Activated CD4-positive, alpha-beta memory T cell treated with anti-CD3 and anti-CD28 coated beads, Interleukin-2, amount 10 ng/mL, durations not matched to agents 7 days and 5 days (primary cell): ENCODE data around the gene ISOC2. TPM values are rescaled to one million over a fixed set of nuclear protein-coding genes. Genes with fewer than 3 reads are reported as not detected.
"Not testable (repeated sequence)": the region's sequence is repeated elsewhere in the genome, so short reads cannot be mapped to it uniquely, and the experiment has no call there.

Experiments used
- CTCF ChIA-PET: fragments of 350-600 bp; sonication (Branson Sonifier 250); formaldehyde crosslinking; loops from one replicate; lab custom pipeline; 2021; ENCODE audit warnings: antibody characterized with exemption, inconsistent platforms; lab: Charles Lee
- POLR2A ChIA-PET: fragments of 350-600 bp; sonication (Branson Sonifier 250); formaldehyde crosslinking; loops from one replicate; lab custom pipeline; 2021; ENCODE audit warnings: antibody characterized with exemption; lab: Charles Lee
- DNase-seq: peaks from one replicate; pipeline ENCODE4 v3.0.0-alpha.2; 2020
- H3K27ac Mint-ChIP-seq: one replicate; pipeline ENCODE4 v1.8.0; 2021; ENCODE audit warnings: mild to moderate bottlenecking, mixed read lengths
- H3K27me3 Mint-ChIP-seq: one replicate; pipeline ENCODE4 v1.8.0; 2021; ENCODE audit warnings: mixed read lengths
- H3K36me3 Mint-ChIP-seq: one replicate; pipeline ENCODE4 v1.8.0; 2021; ENCODE audit warnings: low read depth, mixed read lengths
- H3K4me1 Mint-ChIP-seq: one replicate; pipeline ENCODE4 v1.8.0; 2021; ENCODE audit warnings: mixed read lengths
- H3K4me3 Mint-ChIP-seq: one replicate; pipeline ENCODE4 v1.8.0; 2021; ENCODE audit warnings: mild to moderate bottlenecking, mixed read lengths
- H3K9me3 Mint-ChIP-seq: one replicate; pipeline ENCODE4 v1.8.0; 2021; ENCODE audit warnings: mixed read lengths
- total RNA-seq, 2 experiments: library from RNA; stranded (reverse); gene quantifications; one replicate each; pipeline ENCODE4 v1.2.3, GENCODE V29; 2021

The ISOC2 gene
- total RNA-seq, 2 experiments from 2014 or later = 14.5 to 16.7 TPM

DNA sequence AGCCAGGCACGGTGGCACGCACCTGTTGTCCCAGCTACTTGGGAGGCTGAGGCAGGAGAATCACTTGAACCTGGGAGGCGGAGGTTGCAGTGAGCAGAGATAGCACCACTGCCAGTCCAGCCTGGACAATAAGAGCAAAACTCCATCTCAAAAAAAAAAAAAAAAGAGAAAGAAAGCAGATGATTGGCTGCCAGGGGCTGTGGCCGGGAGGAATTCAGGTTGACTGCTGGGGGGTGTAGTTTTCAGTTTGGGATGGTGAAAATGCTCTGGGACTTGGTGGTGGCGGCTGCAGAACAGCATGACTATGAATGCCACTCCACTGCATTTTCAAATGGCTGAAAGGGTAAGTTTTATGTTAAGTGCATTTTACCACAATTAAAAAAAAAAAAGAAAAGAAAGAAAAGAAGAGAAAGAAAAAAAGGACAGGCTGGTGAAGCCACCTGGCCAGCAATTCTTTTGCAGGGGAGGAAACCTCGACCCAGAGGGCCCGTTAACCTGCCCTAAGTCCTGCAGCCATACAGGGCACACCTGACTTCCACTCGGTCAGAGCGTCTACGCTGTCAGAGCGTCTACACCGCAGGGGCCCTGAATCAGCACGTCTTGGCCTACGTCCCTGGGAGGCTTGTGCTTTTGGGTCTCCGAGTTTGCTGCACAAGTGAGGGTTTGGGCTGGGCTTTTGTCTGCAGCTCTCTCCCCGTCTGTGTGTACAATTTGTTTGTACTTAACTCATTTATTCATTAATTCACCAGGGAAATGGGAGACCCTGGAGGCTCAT lies 3.6 kb downstream of the ISOC2 start:
- Mint-ChIP-seq H3K4me1 (peaks cover 24% of the 10 kb centered on the region), H3K9me3 (no peaks in the 10 kb centered on the region), H3K27ac (no peak overlapping the region), H3K4me3 (no peak overlapping the region), H3K27me3 (peaks cover 3% of the 10 kb centered on the region), H3K36me3 (peaks cover 3% of the 10 kb centered on the region)
- ChIA-PET CTCF (interaction anchor here (1.6 to 2.3 kb wide), 2 partner anchors 10 to 46 kb away, joined by 6 to 10 read pairs; no protein-coding TSS in a partner anchor), POLR2A (interaction anchor here (1.1 kb wide), 1 partner anchor 168 kb away, joined by 3 read pairs; no protein-coding TSS in a partner anchor)
- DNase-seq = no peak

DNA sequence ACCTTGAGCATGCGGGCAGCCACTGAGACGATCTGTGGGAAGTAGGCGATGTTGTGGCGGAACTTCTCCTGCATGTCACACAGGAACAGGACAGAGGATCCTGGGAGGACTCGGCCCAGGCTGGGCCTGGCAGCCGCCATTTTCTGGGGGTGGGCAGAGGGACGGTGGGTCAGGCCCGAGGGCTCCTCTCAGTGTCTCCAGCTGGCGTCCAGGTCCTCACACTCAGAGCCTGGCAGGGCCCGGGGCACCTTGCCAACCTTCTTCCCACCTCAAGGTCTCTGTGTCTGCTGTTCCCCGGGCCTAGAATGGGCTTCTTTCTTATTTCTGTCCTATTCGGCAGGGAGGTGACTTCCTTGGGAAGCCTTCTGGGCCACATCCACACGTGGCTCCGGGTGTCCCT lies 5.1 kb downstream of the ISOC2 start:
- peaks cover 9% of the 10 kb centered on the region for H3K27me3 Mint-ChIP-seq
- no peak for DNase-seq
- peaks cover 18% of the 10 kb centered on the region for H3K4me1 Mint-ChIP-seq
- no peak overlapping the region for H3K27ac Mint-ChIP-seq
- POLR2A ChIA-PET = no interaction called here
- no peak overlapping the region for H3K4me3 Mint-ChIP-seq
- CTCF ChIA-PET = no interaction called here
- H3K36me3 Mint-ChIP-seq = peaks cover 3% of the 10 kb centered on the region
- no peaks in the 10 kb centered on the region for H3K9me3 Mint-ChIP-seq

- H3K9me3 Mint-ChIP-seq = no peaks in the 10 kb centered on the region
- ChIA-PET POLR2A (no interaction called here), CTCF (no interaction called here)
- peaks cover 3% of the 10 kb centered on the region for H3K36me3 Mint-ChIP-seq
- H3K27ac Mint-ChIP-seq = no peak overlapping the region
- DNase-seq = no peak
- H3K4me1 Mint-ChIP-seq = peaks cover 12% of the 10 kb centered on the region
- H3K27me3 Mint-ChIP-seq = peaks cover 12% of the 10 kb centered on the region
- no peak overlapping the region for H3K4me3 Mint-ChIP-seq
Observed at GRCh38 chr19:55455576-55456235, 5.7 kb downstream of the ISOC2 start.

DNA sequence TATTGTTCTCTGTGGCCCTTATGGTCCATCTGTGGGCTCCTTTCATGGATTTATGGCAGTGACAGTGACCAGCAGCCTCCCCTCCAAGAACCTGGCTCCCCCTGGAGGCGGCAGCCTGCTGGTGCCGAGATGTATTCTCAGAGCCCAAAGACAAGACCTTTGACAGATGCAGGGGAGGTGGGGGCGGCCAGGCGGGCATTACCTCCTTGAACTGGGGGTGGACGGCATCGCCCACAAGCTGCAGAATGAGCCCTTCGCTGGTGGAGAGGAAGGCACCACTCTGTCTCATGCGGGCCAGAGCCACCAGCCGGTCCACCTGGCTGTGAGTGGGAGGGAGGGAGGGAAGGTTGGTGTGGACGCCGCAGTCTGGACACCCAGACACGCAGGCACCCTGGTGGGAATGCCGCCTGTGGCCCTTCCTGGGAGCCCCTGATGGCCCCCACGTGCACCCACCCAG lies 6.6 kb downstream of the ISOC2 start:
- Mint-ChIP-seq H3K4me3 (no peak overlapping the region), H3K9me3 (no peaks in the 10 kb centered on the region), H3K27me3 (peaks cover 17% of the 10 kb centered on the region), H3K36me3 (peaks cover 3% of the 10 kb centered on the region), H3K27ac (no peak overlapping the region), H3K4me1 (peaks cover 4% of the 10 kb centered on the region)
- POLR2A ChIA-PET = no interaction called here
- peak; percentile 62 for DNase-seq
- CTCF ChIA-PET = interaction anchor here (0.6 kb wide), 1 partner anchor 128 kb away, joined by 3 read pairs; no protein-coding TSS in a partner anchor

GRCh38 chr19:55453511-55454260 lies 7.8 kb downstream of the ISOC2 start:
- H3K27ac Mint-ChIP-seq = no peak overlapping the region
- H3K27me3 Mint-ChIP-seq = peaks cover 18% of the 10 kb centered on the region
- peaks cover 3% of the 10 kb centered on the region for H3K36me3 Mint-ChIP-seq
- ChIA-PET POLR2A (interaction anchor here (1.1 to 1.4 kb wide), 2 partner anchors 46 to 67 kb away, joined by 3 read pairs; partner anchors contain the start of gene UBE2S), CTCF (interaction anchor here (0.9 to 2.5 kb wide), 7 partner anchors 8 to 313 kb away, joined by 3 to 14 read pairs (median 5); partner anchors contain the start of gene ISOC2)
- H3K4me3 Mint-ChIP-seq = no peak overlapping the region
- H3K9me3 Mint-ChIP-seq = no peaks in the 10 kb centered on the region
- no peak for DNase-seq
- H3K4me1 Mint-ChIP-seq = peaks cover 4% of the 10 kb centered on the region

DNA sequence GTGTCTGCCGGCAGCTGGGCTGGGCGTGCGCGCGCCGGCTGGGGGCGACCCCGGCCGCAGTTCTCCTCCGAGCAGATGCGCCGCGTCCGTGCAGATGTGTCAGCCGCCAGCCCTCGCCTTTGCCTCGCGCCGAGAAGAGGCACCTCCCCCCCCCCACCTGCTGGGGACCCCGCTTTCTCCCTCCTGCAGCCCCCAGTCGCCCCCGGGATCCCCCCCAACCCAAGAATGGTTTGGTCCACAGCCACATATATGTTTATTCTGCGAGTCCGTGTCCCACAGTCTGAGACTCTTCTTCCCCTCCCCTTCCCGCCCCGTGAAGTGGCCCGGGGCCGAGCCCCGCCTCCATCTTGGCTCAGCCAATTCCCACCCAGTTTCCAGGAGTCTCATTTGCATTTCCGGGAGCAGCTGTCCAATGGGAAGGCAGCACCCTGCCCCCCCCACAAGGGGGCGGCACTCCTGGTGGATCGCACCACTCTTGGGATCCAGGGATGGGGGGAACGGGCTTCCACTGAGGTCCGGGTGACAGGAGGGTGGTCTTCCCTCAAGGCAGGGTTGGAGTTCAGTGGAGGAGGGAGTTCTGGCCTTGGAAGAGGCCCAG lies 8.6 kb downstream of the ISOC2 start:
- Mint-ChIP-seq H3K27ac (no peak overlapping the region), H3K4me1 (peaks cover 4% of the 10 kb centered on the region), H3K4me3 (no peak overlapping the region), H3K27me3 (peaks cover 18% of the 10 kb centered on the region), H3K36me3 (peaks cover 3% of the 10 kb centered on the region), H3K9me3 (no peaks in the 10 kb centered on the region)
- ChIA-PET CTCF (interaction anchor here (0.9 to 2.5 kb wide), 7 partner anchors 9 to 312 kb away, joined by 3 to 14 read pairs (median 5); partner anchors contain the start of gene ISOC2), POLR2A (interaction anchor here (1.1 to 1.4 kb wide), 2 partner anchors 45 to 66 kb away, joined by 3 read pairs; partner anchors contain the start of gene UBE2S)
- peak; percentile 42 for DNase-seq

- Mint-ChIP-seq H3K9me3 (no peaks in the 10 kb centered on the region), H3K4me1 (peaks cover 4% of the 10 kb centered on the region), H3K27me3 (peaks cover 18% of the 10 kb centered on the region), H3K36me3 (peaks cover 3% of the 10 kb centered on the region), H3K27ac (no peak overlapping the region), H3K4me3 (no peak overlapping the region)
- no peak for DNase-seq
- ChIA-PET CTCF (interaction anchor here (1.4 to 2.5 kb wide), 3 partner anchors 10 to 311 kb away, joined by 7 to 14 read pairs (median 7); partner anchors contain the start of gene ISOC2), POLR2A (no interaction called here)
Observed at GRCh38 chr19:55451965-55452748, 9.3 kb downstream of the ISOC2 start.

DNA sequence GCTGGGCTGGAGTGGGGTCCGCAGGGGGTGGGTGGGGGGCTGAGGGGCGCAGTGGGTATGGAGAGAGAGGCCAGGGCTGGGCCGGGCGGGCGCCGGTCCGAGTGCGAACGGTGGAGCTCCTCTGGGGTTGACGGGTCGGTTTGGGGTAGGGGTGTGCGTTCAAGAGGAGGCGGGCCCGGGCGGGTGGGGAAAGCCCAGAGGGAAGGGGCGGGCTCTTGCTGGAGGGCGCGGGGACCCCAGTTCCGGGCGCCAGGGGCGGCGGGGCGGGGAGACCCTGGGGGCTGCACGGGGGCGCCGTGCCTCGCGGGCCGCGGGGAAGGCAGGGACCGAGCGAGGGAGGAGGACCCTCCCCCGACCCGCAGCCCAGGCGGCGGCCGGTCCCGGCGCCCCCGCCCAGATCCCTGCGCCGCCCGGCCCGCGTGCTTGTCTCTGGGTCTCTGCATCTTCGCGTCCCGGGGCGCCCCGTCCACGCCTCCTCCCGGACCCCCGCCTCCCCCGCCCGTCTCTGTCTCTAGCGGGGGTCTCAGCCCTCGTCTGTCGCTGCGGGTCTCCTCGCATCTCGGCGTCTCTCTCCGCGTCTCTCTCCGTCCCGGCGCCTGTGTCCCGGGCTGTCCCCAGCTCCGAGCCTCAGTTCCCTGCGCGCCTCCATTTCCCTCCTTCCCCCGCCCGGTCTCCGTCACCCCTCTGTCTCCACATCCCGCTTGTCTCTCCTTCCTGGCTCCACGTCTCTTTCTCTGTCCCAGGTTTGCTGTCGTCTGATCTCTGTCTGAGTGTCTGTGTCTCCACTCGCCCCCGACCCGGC lies 10.1 kb downstream of the ISOC2 start:
- ChIA-PET POLR2A (no interaction called here), CTCF (no interaction called here)
- DNase-seq = no peak
- H3K27ac Mint-ChIP-seq = no peak overlapping the region
- H3K9me3 Mint-ChIP-seq = no peaks in the 10 kb centered on the region
- H3K4me3 Mint-ChIP-seq = no peak overlapping the region
- H3K4me1 Mint-ChIP-seq = peaks cover 4% of the 10 kb centered on the region
- peaks cover 18% of the 10 kb centered on the region for H3K27me3 Mint-ChIP-seq
- H3K36me3 Mint-ChIP-seq = peaks cover 3% of the 10 kb centered on the region

DNA sequence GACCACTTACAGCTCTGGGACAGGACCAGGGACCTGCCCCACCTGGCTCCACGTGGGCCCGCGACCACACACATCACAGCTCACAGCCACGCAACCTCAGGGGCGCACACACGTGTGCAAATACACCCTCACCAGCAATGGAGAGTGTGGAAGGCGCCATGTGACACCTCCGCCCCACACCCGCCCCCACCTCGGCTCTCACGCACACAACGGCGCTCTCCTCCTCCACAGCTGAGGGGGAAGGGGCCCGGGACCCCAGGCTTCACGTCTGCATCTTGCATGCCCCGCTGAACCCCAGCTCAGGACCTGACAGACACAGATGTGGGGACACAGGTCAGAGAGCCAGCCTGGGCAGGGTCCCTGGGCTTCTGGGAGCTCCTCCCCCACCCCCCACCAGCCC lies 12.0 kb downstream of the ISOC2 start:
- Mint-ChIP-seq H3K4me1 (peaks cover 4% of the 10 kb centered on the region), H3K4me3 (no peak overlapping the region), H3K9me3 (no peaks in the 10 kb centered on the region), H3K27ac (no peak overlapping the region), H3K36me3 (no peaks in the 10 kb centered on the region), H3K27me3 (peaks cover 30% of the 10 kb centered on the region)
- no peak for DNase-seq
- ChIA-PET CTCF (interaction anchor here (0.8 kb wide), 1 partner anchor 54 kb away, joined by 3 read pairs; no protein-coding TSS in a partner anchor), POLR2A (interaction anchor here (1.2 kb wide), 1 partner anchor 42 kb away, joined by 4 read pairs; the partner anchor contains the start of gene UBE2S)

DNA sequence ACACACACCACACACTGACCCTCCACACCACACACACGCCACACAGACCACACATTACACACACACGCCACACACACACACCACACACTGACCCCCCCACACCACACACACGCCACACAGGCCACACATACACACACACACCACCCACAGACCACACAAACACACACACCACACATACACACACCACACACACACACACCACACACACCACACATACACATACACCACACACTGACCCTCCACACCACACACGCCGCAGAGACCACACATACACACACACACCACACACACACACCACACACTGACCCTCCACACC lies 13.3 kb downstream of the ISOC2 start:
- H3K27me3 Mint-ChIP-seq = peaks cover 40% of the 10 kb centered on the region
- H3K4me3 Mint-ChIP-seq, CTCF ChIA-PET, DNase-seq, H3K9me3 Mint-ChIP-seq, H3K4me1 Mint-ChIP-seq, H3K36me3 Mint-ChIP-seq, POLR2A ChIA-PET, H3K27ac Mint-ChIP-seq: not testable (repeated sequence)

- ChIA-PET POLR2A (no interaction called here), CTCF (no interaction called here)
- H3K4me3 Mint-ChIP-seq = no peak overlapping the region
- H3K9me3 Mint-ChIP-seq = no peaks in the 10 kb centered on the region
- peaks cover 2% of the 10 kb centered on the region for H3K4me1 Mint-ChIP-seq
- DNase-seq = no peak
- H3K27ac Mint-ChIP-seq = no peak overlapping the region
- H3K27me3 Mint-ChIP-seq = peaks cover 45% of the 10 kb centered on the region
- no peaks in the 10 kb centered on the region for H3K36me3 Mint-ChIP-seq
Observed at GRCh38 chr19:55447421-55448174, 13.8 kb downstream of the ISOC2 start.
